Kidney (tissue), 14 donors: ENCODE data around the gene HSPA12A. TPM values are rescaled to one million over a fixed set of nuclear protein-coding genes. Genes with fewer than 3 reads are reported as not detected.
A peak's percentile ranks its signal among the peaks of the same experiment; 100 is the strongest.

Source experiments
- DNase-seq, 5 donors: peaks; one replicate each; pipeline ENCODE4 v3.0.0-alpha.2; 2013 to 2020
- FAIRE-seq: peaks from 2 replicates; lab custom pipeline; 2012; peaks lifted over from hg19 to GRCh38; lab: Jason Lieb, UNC
- H3K27ac ChIP-seq, 2 donors: one replicate each; pipeline ENCODE4 v1.7.0; 2013; ENCODE audit warnings: low read depth in 2 of 2, low read length in 2 of 2, inconsistent platforms in 1 of 2
- H3K27me3 ChIP-seq: one replicate; pipeline ENCODE4 v1.7.1; 2013; ENCODE audit warnings: low read length, inconsistent platforms; ENCODE audit not compliant: control insufficient read depth, insufficient read depth
- H3K36me3 ChIP-seq, 3 donors: one replicate each; pipeline versions ENCODE4 v1.7.0 to v1.7.1; 2013; ENCODE audit warnings: low read length in 3 of 3, control low read depth in 1 of 3, inconsistent platforms in 1 of 3; ENCODE audit not compliant: insufficient read depth in 3 of 3, control insufficient read depth in 2 of 3
- H3K4me1 ChIP-seq, 3 donors: one replicate each; pipeline versions ENCODE4 v1.7.0 to v1.7.1; 2013; ENCODE audit warnings: low read length in 3 of 3, inconsistent platforms in 1 of 3, low read depth in 1 of 3; ENCODE audit not compliant: control insufficient read depth in 2 of 3, insufficient read depth in 2 of 3
- H3K4me3 ChIP-seq, 3 donors: one replicate each; pipeline versions ENCODE4 v1.7.0 to v1.8.1; 2013; ENCODE audit warnings: low read length in 3 of 3, control low read depth in 1 of 3, inconsistent platforms in 1 of 3
- H3K9ac ChIP-seq, 3 donors: one replicate each; pipeline versions ENCODE4 v1.7.0 to v1.7.1; 2013; ENCODE audit warnings: low read length in 3 of 3, control low read depth in 1 of 3, inconsistent platforms in 1 of 3
- H3K9me3 ChIP-seq, 3 donors: one replicate each; pipeline versions ENCODE4 v1.7.0 to v1.7.1; 2013; ENCODE audit warnings: low read length in 3 of 3, control low read depth in 1 of 3, inconsistent platforms in 1 of 3; ENCODE audit not compliant: control insufficient read depth in 2 of 3, insufficient read depth in 1 of 3
- intact Hi-C: fragments of 100-400 bp; cut with DNase I; formaldehyde crosslinking; loops from one replicate; pipeline ENCODE4 v1.11.1; 2022
- polyA plus RNA-seq: library from polyadenylated mRNA; stranded (reverse); fragments of 350-450 nt; fragmentation: Illumina TruSeq; extraction: RNeasy Lipid Tissue Mini Kit (QIAGEN cat#74804); gene quantifications from one replicate; pipeline ENCODE4 v1.2.3, GENCODE V29; 2014; ENCODE audit warnings: low read depth, low replicate concordance; ENCODE audit not compliant: insufficient read depth
- total RNA-seq: library from RNA; stranded (reverse); fragmentation: NEBNext Ultra II Directional; extraction: Animal tissue kit (Norgen Biotek cat#: 25700); gene quantifications from one replicate; pipeline ENCODE4 v1.2.1, GENCODE V29; 2021
- TF ChIP-seq, protein P1 (sequence below): IDR thresholded peaks from 3 replicates; pipeline ENCODE4 v1.5.1; 2012; ENCODE audit warnings: mild to moderate bottlenecking, moderate library complexity, borderline replicate concordance; ENCODE audit not compliant: insufficient read depth; ENCODE audit errors: extremely low read depth
- donor health status: control.
- donor health status: control.
- donor health status: control.
- donor health status: control.
- donor health status: control.
- donor health status: DM: yes; HTN: yes; CAD: no.
- donor health status: Normal renal cell carcinoma (clear cell type).

Gene HSPA12A
- total and polyA plus RNA-seq, 2 donors from 2014 or later: 18.9 to 33.5 TPM

DNA sequence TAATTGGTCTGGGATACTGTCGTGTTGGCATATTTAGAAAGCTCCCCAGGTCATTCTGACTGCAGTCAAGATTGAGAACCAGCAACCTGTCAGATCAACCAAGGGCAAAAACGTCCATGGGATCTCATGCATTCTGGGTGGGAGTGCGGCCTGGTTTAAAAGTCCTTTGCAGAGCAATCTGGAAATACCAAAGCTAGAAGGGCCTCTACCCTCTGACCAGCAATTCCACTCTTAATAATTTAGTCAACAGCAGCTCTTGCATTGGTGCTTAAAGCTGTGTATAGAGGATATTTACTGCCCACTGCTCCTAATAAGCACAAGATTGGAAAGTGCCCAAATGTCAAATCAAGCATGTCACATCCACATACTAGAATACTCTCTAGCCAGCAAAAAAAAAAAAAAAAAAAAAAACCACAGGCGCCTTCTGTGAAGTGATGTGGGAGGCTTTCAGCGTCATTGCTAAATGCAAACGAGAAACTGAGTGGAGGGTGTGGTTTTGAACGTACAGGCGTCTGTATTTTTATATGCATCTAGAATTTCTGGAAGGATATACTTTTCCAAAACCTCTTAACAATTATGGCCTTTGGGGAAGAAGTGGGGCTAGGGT, 44.8 kb upstream of the HSPA12A start:
- TF ChIP-seq, protein P1, sequence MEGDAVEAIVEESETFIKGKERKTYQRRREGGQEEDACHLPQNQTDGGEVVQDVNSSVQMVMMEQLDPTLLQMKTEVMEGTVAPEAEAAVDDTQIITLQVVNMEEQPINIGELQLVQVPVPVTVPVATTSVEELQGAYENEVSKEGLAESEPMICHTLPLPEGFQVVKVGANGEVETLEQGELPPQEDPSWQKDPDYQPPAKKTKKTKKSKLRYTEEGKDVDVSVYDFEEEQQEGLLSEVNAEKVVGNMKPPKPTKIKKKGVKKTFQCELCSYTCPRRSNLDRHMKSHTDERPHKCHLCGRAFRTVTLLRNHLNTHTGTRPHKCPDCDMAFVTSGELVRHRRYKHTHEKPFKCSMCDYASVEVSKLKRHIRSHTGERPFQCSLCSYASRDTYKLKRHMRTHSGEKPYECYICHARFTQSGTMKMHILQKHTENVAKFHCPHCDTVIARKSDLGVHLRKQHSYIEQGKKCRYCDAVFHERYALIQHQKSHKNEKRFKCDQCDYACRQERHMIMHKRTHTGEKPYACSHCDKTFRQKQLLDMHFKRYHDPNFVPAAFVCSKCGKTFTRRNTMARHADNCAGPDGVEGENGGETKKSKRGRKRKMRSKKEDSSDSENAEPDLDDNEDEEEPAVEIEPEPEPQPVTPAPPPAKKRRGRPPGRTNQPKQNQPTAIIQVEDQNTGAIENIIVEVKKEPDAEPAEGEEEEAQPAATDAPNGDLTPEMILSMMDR: no peak
- Histone ChIP-seq H3K27ac (peak overlapping the region in 1 of 2 donors; percentile 36), H3K9ac (no peak overlapping the region), H3K4me3 (no peak overlapping the region), H3K36me3 (no peaks in the 10 kb centered on the region), H3K9me3 (no peaks in the 10 kb centered on the region), H3K4me1 (peaks cover 0 to 5% (median 4%) of the 10 kb centered on the region in 3 donors), H3K27me3 (no peaks in the 10 kb centered on the region)
- no peak for FAIRE-seq
- peak in 1 of 5 donors; percentile 51 for DNase-seq
- intact Hi-C loops: loop anchor here (5.0 kb wide), 1 partner anchor 105 kb away; no protein-coding TSS in a partner anchor

DNA sequence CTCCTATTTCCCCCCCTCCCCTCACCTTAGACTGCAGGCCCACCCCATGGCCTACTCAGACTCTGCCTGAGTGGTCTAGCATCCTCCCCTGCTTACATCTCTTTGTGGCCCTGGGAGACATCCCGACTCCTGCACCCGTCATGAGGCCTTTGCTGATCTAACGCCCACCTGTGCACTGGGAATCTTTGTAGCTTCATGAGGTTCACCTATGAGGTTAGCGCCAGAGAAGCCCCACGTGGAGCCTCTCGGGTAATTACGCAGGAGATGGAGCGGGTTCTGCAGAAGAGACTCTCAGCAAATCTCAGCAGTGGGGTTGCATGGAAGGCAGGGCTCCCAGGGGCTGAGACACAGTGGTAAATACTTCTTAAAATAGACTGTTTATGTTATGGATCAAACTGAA, 43.5 kb upstream of the HSPA12A start:
- Histone ChIP-seq H3K4me1 (peaks cover 0 to 5% (median 4%) of the 10 kb centered on the region in 3 donors), H3K27me3 (no peaks in the 10 kb centered on the region), H3K36me3 (no peaks in the 10 kb centered on the region), H3K4me3 (no peak overlapping the region), H3K9me3 (no peaks in the 10 kb centered on the region), H3K27ac (no peak overlapping the region), H3K9ac (no peak overlapping the region)
- intact Hi-C loops: loop anchor here (5.0 kb wide), 1 partner anchor 104 kb away; no protein-coding TSS in a partner anchor
- TF ChIP-seq, protein P1: no peak
- no peak for FAIRE-seq
- no peak for DNase-seq

DNA sequence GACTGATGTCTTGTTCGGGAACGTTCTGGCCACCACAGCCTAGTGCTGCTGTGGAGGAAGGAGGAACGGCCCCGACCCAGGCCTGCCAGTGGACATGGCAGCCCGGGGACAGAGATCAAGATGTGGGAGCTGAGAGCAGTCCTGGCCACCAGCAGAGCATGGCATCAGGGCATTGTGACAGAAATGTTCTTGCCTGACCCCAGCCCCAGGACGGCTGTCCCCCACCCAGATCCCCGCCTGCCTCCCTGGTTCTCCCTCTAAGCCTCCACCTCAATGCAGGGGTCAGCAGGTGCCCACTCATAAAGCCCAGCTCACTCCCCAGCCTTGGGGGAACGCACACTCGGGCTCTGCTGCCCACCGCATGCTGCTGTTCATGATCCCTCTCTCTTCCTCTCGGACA, 42.9 kb upstream of the HSPA12A start:
- H3K9ac ChIP-seq: no peak overlapping the region
- no peaks in the 10 kb centered on the region for H3K36me3 ChIP-seq
- no peak for DNase-seq
- FAIRE-seq: no peak
- intact Hi-C loops: loop anchor here (5.0 kb wide), 1 partner anchor 103 kb away; no protein-coding TSS in a partner anchor
- H3K27ac ChIP-seq: no peak overlapping the region
- peaks cover 0 to 5% (median 4%) of the 10 kb centered on the region in 3 donors for H3K4me1 ChIP-seq
- TF ChIP-seq, protein P1: no peak
- no peaks in the 10 kb centered on the region for H3K27me3 ChIP-seq
- H3K9me3 ChIP-seq: no peaks in the 10 kb centered on the region
- no peak overlapping the region for H3K4me3 ChIP-seq

DNA sequence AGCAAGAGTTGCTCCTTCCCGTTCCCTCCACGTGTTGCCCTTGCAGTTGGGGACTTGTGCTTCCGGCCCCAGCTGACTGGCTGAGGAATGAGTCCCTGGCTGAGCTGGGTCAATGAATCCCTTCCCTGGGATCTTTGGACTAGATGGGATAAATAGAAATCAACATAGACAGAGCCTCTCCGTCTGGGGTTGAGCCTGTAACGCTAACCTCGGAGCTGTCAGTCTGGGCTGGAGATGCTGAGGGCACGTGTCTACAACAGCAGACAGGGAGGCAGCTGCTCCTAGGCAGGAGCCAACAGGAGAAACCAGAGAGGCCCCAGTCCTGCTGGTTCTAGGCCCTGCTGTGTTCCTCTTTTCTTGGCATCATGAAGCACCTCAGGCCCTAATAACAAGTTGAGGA, 42.3 kb upstream of the HSPA12A start:
- FAIRE-seq (no peak), DNase-seq (no peak)
- Histone ChIP-seq H3K4me1 (peaks cover 0 to 5% (median 4%) of the 10 kb centered on the region in 3 donors), H3K4me3 (no peak overlapping the region), H3K27ac (no peak overlapping the region), H3K36me3 (no peaks in the 10 kb centered on the region), H3K9me3 (no peaks in the 10 kb centered on the region), H3K27me3 (no peaks in the 10 kb centered on the region), H3K9ac (no peak overlapping the region)
- TF ChIP-seq, protein P1: no peak
- intact Hi-C loops: loop anchor here (5.0 kb wide), 1 partner anchor 102 kb away; no protein-coding TSS in a partner anchor
